Stimulated activated CD4-positive, alpha-beta T cell treated with anti-CD3 and anti-CD28 coated beads, Interleukin-15, amount 100 ng/mL, for 24 hours (primary cell): ENCODE measurements around the gene LAYN.

Experiments
- DNase-seq: peaks from one replicate; pipeline ENCODE4 v3.0.0-alpha.2; 2020

Gene LAYN

GRCh38 chr11:111531687-111532364 lies 8.7 kb upstream of the LAYN start:
- DNase-seq = peak; percentile 82

DNA sequence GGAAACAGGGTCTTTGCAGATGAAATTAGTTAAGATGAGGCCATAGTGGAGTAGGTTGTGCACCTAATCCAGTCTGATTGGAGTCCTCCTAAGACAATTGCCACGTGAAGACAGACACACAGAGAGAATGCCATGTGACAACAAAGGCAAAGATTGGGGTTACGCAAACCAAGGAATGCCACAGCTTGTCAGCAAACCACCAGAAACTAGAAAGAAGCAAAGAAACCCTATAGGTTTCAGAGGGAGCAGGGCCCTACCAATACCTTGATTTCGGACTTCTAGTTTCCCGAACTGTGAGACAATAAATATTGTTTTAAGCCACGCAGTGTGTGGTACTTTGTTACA lies 8.2 kb upstream of the LAYN start:
- no peak for DNase-seq

DNA sequence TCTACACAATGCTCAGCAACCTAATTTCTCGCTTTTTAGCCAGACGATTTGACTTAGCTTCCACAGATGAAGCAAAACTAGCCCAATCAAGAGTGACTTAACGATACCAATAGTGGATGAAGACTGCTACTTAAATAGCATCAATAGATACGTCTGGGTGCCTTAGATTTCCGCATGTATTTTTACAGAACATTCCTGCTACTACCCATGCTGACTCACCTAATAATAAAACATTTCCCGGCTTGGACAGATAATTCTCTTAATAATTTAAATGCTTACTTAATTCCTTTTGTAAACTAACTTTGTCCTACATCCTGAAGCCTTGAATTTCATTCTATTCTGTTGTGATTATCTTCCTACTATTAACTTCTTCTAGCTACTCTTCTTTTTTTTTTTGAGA lies 5.2 kb upstream of the LAYN start:
- DNase-seq = no peak

GRCh38 chr11:111537336-111537860 lies 3.1 kb upstream of the LAYN start:
- DNase-seq = no peak

DNA sequence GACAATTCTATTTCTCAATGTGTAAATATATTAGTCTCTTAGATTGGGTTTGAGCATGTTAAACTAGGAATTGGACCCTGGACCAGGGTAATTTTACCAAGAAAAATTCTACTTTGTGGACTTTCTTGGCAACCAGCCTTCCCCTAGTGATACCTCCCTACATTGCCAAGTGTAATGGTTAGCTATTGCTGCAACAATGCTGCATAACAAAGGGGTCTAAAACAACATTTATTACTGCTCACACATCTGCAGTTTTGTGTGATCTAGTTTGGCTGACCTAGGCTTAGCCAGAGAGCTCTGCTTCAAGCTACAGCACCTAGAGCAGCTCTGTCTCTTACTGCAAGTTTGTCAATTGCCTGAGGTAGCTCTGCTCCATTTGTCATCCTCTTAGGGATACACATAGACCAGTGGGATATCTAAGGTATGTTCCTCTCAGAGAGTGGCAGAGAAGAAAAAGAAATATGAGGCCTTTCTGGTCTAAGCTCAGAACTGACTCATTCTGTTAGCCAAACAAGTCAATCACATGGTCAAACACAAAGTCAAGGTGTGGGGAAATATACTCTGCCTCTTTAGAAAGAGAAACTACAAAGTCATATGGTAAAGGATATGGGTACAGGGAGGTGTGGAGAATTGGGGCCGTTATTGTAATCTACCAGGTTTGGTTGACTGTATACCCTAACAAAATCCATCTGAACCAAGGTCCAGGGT lies 2.0 kb upstream of the LAYN start:
- no peak for DNase-seq

- DNase-seq = no peak
Observed at GRCh38 chr11:111539426-111540113, 950 bp upstream of the LAYN start.

- no peak for DNase-seq
Observed at GRCh38 chr11:111540937-111541253, 375 bp downstream of the LAYN start.

DNA sequence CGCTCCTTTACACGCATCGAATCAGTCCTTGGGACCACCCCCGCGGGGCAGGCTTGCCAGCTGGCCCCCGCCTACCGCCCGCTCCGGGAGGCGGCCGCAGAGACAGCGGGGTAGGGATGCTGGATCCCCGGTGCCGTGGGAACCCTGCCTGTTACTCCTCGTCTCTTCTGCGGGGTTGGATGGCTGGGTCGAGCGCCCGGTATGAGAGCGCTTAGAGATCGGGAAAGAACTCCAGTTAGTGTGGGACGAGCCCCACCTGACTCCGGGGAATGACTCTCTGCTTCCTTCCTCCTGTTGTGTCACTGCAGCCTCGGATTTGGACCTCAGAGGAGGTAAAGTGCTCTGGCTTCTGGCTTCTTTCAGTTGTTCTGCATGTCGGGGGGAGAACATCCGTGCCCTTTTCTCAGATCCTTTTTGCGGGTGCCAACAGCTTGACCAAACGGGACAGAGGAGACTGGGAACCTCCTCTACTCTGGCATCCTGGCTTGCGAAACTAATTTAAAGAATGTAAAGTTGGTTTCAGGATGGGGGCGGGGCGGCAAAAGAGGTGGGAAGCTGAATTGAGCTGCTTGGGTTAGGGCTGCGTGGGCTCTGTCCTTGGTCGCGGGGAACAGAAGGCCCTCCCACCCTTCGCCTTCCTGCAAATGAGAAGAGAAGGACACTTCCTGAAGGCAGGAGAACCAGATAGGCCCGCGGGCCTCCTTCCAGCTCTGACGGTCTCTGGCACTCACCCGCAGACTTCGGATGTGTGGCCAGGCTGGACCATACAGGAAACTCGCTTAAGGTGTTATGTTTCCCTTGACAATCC lies 938 bp downstream of the LAYN start:
- peak; percentile 17 for DNase-seq

- no peak for DNase-seq
Observed at GRCh38 chr11:111542606-111543275, 2.2 kb downstream of the LAYN start.

- no peak for DNase-seq
Observed at GRCh38 chr11:111548525-111548924, 8.0 kb downstream of the LAYN start.

DNA sequence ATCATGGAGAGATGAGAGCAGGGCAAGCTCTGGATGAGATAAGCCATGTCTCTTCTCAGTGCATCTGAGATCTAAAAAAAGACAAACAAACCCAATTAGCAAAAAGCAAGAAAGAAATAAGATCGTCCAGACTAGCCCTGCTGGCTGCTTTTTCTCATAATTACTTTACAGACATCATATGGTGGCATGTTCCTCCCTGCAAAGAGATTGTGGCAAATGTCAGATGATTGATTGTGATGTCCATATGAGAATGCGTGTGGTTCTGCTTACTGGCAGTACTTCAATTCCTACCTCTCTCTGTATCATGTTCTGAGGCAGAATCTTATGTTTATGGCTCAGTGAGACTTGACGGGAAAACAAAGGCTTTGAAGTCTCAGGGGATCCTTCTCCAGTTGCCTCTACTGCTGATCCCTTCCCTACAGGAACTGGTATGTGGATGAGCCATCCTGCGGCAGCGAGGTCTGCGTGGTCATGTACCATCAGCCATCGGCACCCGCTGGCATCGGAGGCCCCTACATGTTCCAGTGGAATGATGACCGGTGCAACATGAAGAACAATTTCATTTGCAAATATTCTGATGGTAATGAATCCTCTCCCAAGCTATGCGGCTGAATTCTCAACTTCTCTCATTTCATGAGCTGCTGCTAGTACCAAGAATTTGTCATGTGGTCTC lies 8.8 kb downstream of the LAYN start:
- DNase-seq = no peak

GRCh38 chr11:111549869-111550203 lies 9.3 kb downstream of the LAYN start:
- no peak for DNase-seq

DNA sequence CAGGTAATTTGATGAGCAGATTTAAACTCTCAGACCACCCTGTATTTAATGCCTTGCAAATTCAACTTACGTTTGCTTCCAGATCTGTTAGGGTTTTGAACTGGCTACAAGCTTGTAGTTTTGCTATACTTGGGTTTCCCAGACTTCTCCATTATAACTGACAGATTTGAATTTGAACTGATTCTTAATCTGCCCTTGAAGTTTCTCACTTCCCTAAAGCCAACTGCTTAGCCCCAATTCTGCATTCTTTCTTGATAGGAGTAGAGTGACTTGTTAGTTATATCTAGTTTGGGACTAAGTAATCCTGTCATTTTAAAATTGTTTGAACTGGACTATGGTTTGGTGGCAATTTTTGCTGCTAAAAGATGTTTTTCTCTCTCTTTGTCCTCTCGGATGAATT lies 9.7 kb downstream of the LAYN start:
- DNase-seq = no peak

DNA sequence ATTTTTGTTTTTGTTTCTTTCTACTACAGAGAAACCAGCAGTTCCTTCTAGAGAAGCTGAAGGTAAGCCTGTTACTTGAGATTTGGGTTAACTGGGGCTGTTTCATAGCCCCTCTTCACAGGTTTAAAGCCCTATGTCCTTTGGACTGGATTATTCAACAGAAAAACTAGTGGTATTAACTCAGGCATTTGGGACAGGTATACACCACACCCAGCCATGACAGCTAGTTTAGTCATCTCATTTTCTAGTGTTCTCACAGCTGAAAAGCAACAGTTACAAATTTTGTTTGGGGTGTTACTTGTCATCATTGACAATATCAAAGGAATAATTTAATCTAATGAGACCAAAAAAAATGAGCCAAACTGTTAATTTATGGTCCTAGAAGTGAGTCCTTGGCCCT lies 14.0 kb downstream of the LAYN start:
- DNase-seq = no peak

DNA sequence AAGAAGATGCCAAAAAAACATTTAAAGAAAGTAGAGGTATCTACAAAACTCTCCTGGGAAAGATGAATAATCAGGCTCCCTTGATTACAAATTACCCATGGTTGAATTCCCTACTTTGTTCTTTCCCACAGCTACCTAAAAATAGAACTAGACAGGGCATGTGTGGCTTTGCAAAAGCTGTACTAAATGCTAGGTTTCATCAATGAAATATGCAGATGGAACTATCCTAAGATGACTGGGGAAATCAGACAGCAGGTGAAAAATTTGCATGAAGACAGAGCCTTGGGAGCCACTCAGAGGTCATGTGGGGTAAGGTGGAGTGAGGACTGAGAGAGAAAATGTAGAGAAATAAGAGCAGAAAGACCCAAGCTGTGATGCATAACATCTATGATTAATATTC lies 14.7 kb downstream of the LAYN start:
- DNase-seq = no peak

DNA sequence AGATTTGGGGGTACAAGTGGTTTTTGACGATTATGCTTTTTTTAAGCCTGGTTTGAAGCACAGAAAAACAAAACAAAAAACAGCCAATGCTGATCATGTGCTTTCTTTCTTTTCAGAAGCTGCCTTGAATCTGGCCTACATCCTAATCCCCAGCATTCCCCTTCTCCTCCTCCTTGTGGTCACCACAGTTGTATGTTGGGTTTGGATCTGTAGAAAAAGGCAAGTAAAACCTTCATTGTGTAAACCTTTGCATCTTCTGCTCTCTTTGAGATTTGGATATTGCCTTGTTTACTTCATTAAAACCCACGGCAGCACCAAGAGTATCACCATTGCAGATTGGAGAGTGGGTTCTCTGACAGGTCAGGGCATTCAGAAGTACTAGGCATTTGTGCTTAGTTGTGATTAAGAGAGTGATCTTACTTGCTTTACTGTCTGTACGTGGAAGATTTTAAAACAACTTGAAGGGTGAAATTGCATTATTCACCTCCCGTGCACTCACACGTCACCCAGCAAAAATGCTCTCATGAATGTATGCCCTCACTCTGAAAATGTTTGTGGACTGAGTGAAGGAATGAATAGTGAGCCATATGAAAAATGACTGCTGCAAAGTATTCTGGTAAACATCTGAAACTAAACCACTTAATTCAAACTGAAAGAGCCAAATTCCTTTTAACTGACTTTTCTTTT lies 17.0 kb downstream of the LAYN start:
- DNase-seq = no peak

- DNase-seq = no peak
Observed at GRCh38 chr11:111559800-111560464, 19.4 kb downstream of the LAYN start.

- DNase-seq = no peak
Observed at GRCh38 chr11:111560800-111561199, 20.3 kb downstream of the LAYN start.

DNA sequence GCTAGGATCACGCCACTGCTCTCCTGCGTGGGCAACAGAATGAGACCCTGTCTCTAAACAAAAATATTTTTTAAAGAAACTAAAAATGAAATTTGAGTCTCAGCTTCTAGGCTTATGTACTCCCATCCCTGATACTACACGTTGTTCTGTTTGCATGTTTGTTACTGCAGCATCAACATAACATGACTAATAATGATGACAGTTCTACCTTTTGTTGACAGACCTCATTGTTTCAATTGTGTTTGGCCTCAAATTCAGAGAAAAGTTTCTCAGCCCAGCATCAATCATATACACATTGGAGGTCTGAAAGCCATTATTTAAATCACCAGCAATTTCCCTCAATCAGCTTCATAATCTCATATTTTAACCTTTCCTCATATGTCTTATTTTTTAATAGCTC lies 20.8 kb downstream of the LAYN start:
- DNase-seq = no peak

- DNase-seq = no peak
Observed at GRCh38 chr11:111561791-111562325, 21.3 kb downstream of the LAYN start.
